ENCODE data around the gene NUP210L.
"Not testable (repeated sequence)": the region's sequence is repeated elsewhere in the genome, so short reads cannot be mapped to it uniquely, and the experiment has no call there.

The NUP210L gene

GRCh38 chr1:154157520-154158306 is 2.8 kb upstream of the NUP210L start:
- TF ChIP-seq CTCF (IDR thresholded peaks at IDR 0.05; ENCODE audit: insufficient read depth, low read depth, low read length, missing control alignments), result no peak
- H3K4me3 ChIP-seq (ENCODE audit: low read depth, low read length), result no peak overlapping the region
- DNase-seq (ENCODE audit: low read depth), result peak; percentile 88

GRCh38 chr1:154155251-154155650 is 378 bp upstream of the NUP210L start:
- no peak for TF ChIP-seq CTCF (IDR thresholded peaks at IDR 0.05; ENCODE audit: insufficient read depth, low read depth, low read length, missing control alignments)

GRCh38 chr1:154154053-154154452 is 820 bp downstream of the NUP210L start:
- H3K4me3 ChIP-seq (ENCODE audit: low read depth, low read length), result no peak overlapping the region
- no peak for DNase-seq (ENCODE audit: low read depth)
- TF ChIP-seq CTCF (IDR thresholded peaks at IDR 0.05; ENCODE audit: insufficient read depth, low read depth, low read length, missing control alignments), result no peak

More at GRCh38 chr1:154155251-154155650, 378 bp upstream of the NUP210L start:
- H3K4me3 ChIP-seq (ENCODE audit: low read depth, low read length), result no peak overlapping the region
- DNase-seq (ENCODE audit: low read depth), result no peak

- no peak for DNase-seq (ENCODE audit: low read depth)
- TF ChIP-seq CTCF (IDR thresholded peaks at IDR 0.05; ENCODE audit: insufficient read depth, low read depth, low read length, missing control alignments), result no peak
- H3K4me3 ChIP-seq (ENCODE audit: low read depth, low read length), result no peak overlapping the region
Measured at GRCh38 chr1:154151311-154151710, 3.6 kb downstream of the NUP210L start.

- no peak for TF ChIP-seq CTCF (IDR thresholded peaks at IDR 0.05; ENCODE audit: insufficient read depth, low read depth, low read length, missing control alignments)
- H3K4me3 ChIP-seq (ENCODE audit: low read depth, low read length), result no peak overlapping the region
- peak; percentile 51 for DNase-seq (ENCODE audit: low read depth)
Measured at GRCh38 chr1:154148807-154149206, 6.1 kb downstream of the NUP210L start.

GRCh38 chr1:154147505-154147904 is 7.4 kb downstream of the NUP210L start:
- not testable (repeated sequence) for DNase-seq (ENCODE audit: low read depth); H3K4me3 ChIP-seq (ENCODE audit: low read depth, low read length)

- DNase-seq (ENCODE audit: low read depth), result no peak
- peak; percentile 42 for TF ChIP-seq CTCF (IDR thresholded peaks at IDR 0.05; ENCODE audit: insufficient read depth, low read depth, low read length, missing control alignments)
- no peak overlapping the region for H3K4me3 ChIP-seq (ENCODE audit: low read depth, low read length)
Measured at GRCh38 chr1:154145986-154146385, 8.9 kb downstream of the NUP210L start.
